Forelimb muscle (tissue), 1 donor: ENCODE results near the gene CREG2. TPM values are rescaled to one million over a fixed set of nuclear protein-coding genes. Genes with fewer than 3 reads are reported as not detected.
"Not testable (repeated sequence)": the region's sequence is repeated elsewhere in the genome, so short reads cannot be mapped to it uniquely, and the experiment has no call there.

Source experiments
- DNase-seq: peaks from one replicate; pipeline ENCODE4 v3.0.0-alpha.2; 2013; ENCODE audit warnings: low read depth
- polyA plus RNA-seq: library from polyadenylated mRNA; unstranded; fragments of 120-200 nt; gene quantifications from one replicate; pipeline ENCODE4 v1.2.1, GENCODE V29; 2013; ENCODE audit not compliant: insufficient read length

Gene CREG2
- polyA plus RNA-seq, 1 donor = 3.9 TPM

GRCh38 chr2:101374821-101375561 is 12.3 kb downstream of the CREG2 start:
- DNase-seq = no peak

DNA sequence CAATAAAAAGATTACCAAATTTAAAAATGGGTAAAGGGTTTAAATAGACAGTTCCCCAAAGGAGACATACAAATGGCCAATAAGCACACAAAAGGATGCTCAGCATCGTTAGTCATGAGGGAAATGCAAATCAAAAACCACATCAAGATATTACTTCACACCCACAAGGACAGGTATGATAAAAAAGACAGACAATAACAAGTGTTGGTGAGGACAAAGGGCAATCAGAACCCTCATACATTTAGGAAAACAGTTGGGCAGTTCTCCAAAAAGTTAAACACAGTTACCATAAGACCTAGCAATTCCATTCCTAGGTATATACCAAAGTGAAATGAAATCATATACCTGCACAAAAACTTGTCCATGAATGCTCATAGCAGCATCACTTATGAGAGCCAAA is 14.5 kb downstream of the CREG2 start:
- DNase-seq = no peak

- no peak for DNase-seq
Observed at GRCh38 chr2:101371636-101372035, 15.7 kb downstream of the CREG2 start.

DNA sequence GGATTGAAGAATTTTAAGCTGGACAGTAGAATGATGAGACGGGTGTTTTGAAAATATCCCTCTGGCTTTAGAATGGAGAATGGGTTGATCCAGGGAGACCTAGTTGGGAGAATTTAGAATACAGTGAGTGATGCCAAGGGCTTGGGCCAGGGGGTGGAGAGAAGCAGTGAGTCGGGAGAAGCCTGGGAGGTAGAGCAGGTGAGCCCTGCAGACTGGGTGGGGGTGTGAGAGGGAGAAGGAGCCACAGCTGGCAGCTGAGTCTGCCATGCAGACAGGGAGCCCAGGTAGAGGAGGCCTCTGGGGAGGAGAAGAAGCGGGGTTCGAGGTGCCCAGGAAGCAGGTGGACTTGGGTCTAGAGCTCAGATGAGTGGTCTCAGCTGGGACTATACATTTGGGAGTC is 18.2 kb downstream of the CREG2 start:
- DNase-seq = no peak

DNA sequence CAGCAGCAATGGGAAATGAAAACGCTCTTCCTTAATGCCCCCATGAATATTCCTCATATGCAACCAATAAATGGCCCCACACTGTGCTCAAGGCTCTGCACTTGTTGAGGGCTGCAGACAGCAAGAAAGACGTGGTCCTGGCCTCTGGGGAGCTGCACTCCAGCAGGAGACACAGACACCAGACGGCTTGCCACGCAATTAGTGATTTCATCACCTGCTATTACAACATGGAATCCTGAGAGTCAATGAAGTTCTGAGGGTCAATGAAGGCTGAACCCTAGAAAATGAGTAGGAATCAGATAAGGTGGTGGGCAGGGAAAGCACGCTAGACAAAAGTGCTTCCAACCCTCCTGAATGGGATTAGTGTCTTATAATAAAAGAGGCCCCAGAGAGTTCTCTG is 18.9 kb downstream of the CREG2 start:
- no peak for DNase-seq

GRCh38 chr2:101367508-101367907 is 19.8 kb downstream of the CREG2 start:
- DNase-seq = no peak

DNA sequence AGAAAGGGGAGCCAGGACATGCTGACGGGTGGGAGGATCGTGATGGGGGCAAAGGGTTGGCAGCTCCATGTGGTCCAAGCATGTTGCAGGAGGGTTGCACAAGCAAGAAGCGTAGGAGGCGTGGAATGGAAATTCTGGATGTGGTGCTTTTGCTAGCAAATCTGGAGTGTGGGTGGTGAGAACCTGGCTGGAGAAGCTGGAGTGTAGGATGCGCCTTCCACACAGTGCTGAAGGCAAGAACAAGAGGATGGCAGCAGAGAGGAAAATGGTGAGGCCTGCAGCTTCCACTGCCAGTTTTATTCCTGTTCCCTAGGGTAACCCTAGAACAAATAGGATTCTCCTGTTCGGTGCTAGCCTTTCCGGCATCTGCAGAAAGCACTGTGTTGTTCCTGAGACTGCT is 22.4 kb downstream of the CREG2 start:
- DNase-seq = no peak

DNA sequence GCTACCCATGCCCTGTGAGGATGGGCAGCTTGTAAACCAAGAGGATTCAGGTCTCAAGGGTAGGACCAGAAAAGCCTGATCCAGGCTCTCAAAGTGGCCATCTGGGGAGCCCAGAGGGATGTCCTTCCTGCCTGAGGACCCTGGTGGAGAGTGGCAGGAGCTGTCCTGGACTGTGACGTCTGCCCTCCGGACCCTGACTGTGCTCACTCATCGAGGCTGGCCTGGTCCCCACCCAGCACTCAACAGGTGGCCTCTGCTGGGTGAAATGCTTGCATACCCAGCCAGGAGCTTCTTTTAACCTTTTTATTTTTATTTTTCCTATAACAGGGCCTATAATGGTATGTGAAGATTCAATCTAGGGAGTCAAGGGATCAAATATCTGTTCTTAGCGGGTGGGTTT is 24.5 kb downstream of the CREG2 start:
- DNase-seq = no peak

DNA sequence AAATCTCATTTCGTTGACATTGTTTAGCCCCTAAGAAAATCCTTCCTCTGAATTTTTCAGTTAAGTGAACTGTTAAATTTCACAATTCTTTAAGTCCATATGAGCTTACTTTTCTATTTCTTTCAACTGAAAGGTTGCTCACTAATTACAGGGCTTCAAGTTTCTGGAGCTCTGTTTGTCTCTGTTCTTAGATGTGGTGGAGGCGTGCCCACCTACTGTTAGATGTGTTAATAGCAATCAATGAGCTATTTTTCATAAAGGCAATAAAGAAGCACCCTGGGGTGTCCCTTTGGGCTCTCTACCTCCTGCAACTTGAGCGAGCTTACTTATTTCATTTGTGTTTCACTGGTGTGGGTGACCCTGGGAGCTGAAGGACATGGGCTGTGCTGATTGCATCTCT is 25.0 kb downstream of the CREG2 start:
- DNase-seq = no peak

DNA sequence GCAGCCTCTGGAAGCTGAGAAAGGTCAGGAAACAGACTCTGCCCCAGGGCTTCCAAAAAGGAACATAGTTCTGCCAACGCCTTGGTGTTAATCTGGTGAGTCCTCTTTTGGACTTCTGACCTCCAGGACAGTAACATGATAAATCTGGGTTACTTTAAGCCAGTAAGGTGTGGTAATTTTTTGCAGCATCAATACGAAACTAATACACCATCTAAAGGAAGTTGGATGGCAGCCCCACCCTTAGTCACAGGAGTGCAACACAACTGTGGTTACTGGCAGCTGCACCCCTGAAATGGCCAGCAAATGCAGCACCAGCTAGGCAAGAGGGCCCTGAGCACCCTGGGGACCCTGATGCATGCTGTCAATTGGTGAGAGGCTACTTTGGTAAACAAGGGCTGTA is 25.8 kb downstream of the CREG2 start:
- no peak for DNase-seq

DNA sequence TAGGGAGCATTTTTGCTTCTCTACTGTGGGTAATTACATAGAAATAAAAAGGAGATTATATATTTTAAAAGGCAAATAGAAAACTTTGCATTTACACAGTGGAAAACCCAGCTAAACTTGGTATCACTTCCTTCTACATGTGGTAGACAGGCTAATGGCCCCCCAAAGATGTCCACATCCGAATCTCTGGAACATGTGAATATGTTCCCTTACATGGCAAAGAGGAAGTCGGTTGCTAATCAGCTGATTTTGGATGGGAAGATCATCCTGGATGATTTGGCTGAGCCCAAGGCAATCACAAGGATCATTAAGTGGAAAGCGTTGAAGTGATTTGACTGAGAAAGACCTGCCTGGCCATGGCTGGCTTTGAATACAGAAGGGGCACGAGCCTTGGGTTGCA is 26.2 kb downstream of the CREG2 start:
- DNase-seq = no peak

DNA sequence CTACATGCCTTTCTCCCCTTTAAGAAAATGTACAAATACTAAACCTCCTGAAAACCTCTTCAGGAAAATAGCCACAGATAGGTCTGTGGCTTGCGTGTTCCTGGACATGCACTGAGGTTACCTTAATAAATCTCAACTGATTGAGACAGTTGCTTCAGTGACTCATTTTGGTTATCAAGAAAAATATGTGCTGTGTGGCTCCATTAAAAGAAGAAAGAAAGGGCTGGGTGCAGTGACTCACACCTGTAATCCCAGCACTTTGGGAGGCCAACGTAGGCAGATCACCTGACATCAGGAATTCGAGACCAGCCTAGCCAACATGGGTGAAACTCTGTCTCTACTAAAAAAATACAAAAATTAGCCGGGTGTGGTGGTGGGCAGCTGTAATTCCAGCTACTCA is 27.1 kb downstream of the CREG2 start:
- no peak for DNase-seq

- no peak for DNase-seq
Observed at GRCh38 chr2:101359410-101359954, 27.8 kb downstream of the CREG2 start.

- no peak for DNase-seq
Observed at GRCh38 chr2:101357376-101357775, 29.9 kb downstream of the CREG2 start.

- no peak for DNase-seq
Observed at GRCh38 chr2:101356521-101356920, 30.8 kb downstream of the CREG2 start.

DNA sequence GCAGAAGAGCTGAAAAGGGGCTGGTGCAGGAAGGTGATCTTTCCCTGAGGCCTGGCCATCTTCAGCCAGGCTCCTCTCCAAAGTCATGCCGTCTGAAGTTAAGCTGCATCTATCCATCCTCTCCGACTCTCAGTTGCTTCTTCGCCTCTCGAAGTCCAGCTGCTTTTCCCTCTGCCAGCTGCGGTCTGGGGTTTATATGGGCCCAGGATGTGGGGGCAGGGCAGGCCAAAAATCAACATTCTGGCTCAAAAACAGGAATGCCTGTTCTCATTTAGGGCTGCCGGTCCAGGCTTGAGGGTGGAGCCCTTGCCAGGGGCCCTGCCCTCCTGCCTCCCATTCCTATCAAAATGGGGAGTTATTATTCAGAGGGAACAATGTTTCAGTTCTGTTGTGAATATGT is 31.2 kb downstream of the CREG2 start:
- no peak for DNase-seq

DNA sequence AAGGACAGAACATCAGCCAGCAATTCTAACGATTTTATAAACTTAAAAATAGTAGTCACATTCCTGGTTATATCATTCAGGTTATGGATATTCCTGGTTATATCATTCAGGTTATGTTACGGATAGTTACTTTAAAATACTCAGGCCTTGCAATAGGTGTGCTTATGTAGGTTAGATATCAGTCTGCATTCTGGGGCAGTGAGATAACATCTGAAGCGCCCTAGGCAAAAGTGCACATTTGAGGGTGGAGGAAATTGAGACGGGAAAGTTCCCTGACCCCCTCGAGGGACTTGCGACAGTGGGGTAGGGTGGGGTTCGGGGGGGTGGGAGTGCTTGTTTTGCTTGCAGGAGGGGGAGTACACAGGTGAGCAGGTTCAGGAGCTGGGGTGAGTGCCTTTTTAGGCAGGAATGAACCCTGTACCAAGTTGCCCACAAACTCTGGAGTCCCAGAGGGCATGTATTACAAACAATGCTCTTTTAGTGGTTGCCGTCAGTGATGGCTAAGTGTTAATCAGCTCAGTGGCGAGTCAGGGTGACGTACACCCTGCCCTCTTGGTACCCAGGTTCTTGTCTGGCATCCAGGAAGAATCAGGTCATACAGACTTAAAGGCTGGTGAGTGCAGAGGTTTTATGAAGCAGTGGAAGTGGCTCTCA is 31.8 kb downstream of the CREG2 start:
- DNase-seq = no peak

DNA sequence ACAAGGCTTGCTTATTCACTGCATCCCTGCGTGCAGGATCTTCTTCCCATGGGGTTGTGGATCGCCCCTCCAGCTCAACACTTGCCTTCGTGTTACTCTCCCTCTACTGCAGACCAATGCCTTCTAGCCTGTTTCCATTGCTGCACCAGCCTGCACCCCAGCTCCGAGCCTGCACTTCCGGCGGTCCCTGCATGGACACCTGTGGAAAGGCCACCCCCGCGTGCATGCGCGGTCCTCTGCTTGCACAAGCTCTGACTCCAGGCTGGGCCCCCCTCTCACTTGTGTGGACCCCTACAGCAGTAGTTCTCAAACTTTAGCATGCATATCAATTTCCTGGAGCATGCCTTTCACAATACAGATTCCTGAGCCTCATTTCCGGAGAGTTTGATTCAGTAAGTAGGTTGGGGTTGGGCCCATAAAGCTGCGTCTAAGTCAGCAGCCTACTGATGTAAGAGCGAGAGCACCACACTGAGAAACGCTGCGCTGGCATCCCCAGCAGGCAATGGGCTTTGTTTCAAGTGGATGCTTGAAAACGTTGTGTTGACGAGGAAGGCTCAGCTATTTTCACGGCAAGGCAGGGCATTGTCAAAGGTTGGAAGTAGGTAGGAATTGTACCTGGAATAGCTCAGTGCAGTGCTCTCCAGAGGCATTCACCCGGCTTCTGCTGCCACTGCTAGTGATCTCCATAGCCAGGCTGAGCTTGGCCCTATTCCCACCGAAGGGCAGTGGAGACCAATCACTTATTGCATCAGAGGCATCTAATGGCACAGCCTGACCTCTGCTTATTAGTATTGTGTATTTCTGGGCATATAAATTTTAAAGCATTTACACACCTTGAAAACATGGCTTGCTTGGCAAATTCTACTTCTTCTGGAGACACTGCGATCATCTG is 32.6 kb downstream of the CREG2 start:
- no peak for DNase-seq

- not testable (repeated sequence) for DNase-seq
Observed at GRCh38 chr2:101352631-101353030, 34.7 kb downstream of the CREG2 start.

DNA sequence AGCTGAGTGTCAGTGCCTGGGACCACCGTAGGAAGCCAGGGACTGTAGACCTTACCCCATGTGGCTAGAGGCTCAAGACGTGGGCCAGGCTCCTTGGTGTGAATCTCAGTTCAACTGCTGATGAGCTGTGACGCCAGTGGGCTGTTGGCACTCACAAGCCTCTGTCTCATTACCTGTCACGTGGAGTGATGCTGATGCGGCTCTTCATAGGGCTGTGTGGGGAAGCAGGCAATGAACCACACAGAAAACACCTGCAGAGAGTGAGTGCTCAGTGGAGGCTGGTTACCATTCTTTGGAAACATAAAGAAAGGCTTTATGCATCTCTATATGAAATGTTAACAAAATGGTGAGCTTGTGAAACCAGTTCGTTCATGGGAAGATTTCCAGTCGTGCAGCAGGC is 36.1 kb downstream of the CREG2 start:
- DNase-seq = no peak

GRCh38 chr2:101349893-101350662 is 37.2 kb downstream of the CREG2 start:
- no peak for DNase-seq

DNA sequence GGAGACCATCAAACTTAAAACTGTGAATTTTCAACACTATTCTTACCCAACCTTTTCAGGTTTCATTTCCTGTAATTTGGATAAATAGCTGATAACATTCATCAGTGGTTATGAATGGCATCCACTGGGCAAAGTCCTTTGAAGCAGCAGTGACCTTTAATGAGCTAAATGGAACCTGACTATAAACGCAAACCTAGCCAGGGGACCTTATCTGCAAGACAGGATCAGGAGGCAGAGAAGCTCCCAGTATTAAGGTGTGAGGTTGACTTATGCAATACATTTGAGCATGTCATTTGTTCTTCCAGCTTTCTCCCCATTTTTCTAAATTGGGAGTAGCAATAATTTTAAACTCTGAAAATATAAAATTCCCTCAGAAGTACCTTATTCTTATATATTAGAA is 38.4 kb downstream of the CREG2 start:
- DNase-seq = no peak
